Stimulated activated naive B cell treated with anti-CD40 and anti-IgM and Interleukin-4, amounts not matched to agents 10 μg/mL and 1 μg/mL and 100 μg/mL, for 72 hours (primary cell): ENCODE measurements around the gene THAP4.
"Not testable (repeated sequence)": the region's sequence is repeated elsewhere in the genome, so short reads cannot be mapped to it uniquely, and the experiment has no call there.

Source experiments
- ATAC-seq, 2 donors: fragments of 150-1000 bp; cut with Tn5 transposase; replicated peaks; 2 replicates each; pipeline ENCODE4 v1.10.0; 2021; ENCODE audit warnings: moderate library complexity in 1 of 2
- DNase-seq: peaks from one replicate; pipeline ENCODE4 v3.0.0; 2021
- H3K27ac Mint-ChIP-seq: one replicate; pipeline ENCODE4 v1.8.0; 2022; ENCODE audit warnings: mild to moderate bottlenecking, mixed read lengths
- H3K27me3 Mint-ChIP-seq, 2 donors: one replicate each; pipeline ENCODE4 v1.8.0; 2022; ENCODE audit warnings: mixed read lengths in 2 of 2
- H3K36me3 Mint-ChIP-seq, 2 donors: one replicate each; pipeline ENCODE4 v1.8.0; 2022; ENCODE audit warnings: mixed read lengths in 2 of 2, mild to moderate bottlenecking in 1 of 2
- H3K4me1 Mint-ChIP-seq, 2 donors: one replicate each; pipeline ENCODE4 v1.8.0; 2022; ENCODE audit warnings: mixed read lengths in 2 of 2, mild to moderate bottlenecking in 1 of 2
- H3K4me3 Mint-ChIP-seq, 2 donors: one replicate each; pipeline ENCODE4 v1.8.0; 2022; ENCODE audit warnings: mild to moderate bottlenecking in 2 of 2, mixed read lengths in 2 of 2, moderate library complexity in 1 of 2
- H3K9me3 Mint-ChIP-seq, 2 donors: one replicate each; pipeline ENCODE4 v1.8.0; 2022; ENCODE audit warnings: mixed read lengths in 2 of 2, mild to moderate bottlenecking in 1 of 2

Gene THAP4

GRCh38 chr2:241602720-241603119, 34.2 kb downstream of the THAP4 start:
- no peaks in the 10 kb centered on the region for H3K27me3 Mint-ChIP-seq
- no peak for ATAC-seq
- no peaks in the 10 kb centered on the region for H3K9me3 Mint-ChIP-seq
- no peak for DNase-seq
- H3K4me3 Mint-ChIP-seq, result no peak overlapping the region
- no peaks in the 10 kb centered on the region for H3K4me1 Mint-ChIP-seq
- H3K27ac Mint-ChIP-seq, result no peak overlapping the region
- H3K36me3 Mint-ChIP-seq, result peaks cover 40 to 47% of the 10 kb centered on the region in 2 donors

DNA sequence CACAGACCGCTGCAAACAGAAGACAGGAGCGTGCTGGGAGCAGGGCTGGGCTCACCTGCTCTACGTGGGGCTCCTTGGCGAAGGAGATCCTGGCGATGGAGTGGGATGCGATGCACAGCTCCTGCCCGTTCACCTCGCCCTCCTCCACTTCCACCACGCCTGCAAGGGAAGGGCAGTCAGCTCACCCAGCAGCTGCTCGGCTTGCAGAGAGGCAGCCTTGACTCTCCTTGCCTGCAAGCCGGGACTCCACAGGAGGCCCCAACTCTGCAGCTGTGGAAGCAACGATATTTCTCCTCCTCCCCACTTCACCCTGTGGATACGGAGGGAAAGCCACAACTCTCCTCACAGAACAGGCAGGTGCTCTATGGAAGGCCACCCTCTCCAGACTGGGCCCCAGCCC, 35.1 kb downstream of the THAP4 start:
- Mint-ChIP-seq H3K27me3 (no peaks in the 10 kb centered on the region), H3K4me3 (no peak overlapping the region), H3K9me3 (no peaks in the 10 kb centered on the region), H3K4me1 (no peaks in the 10 kb centered on the region), H3K27ac (no peak overlapping the region), H3K36me3 (peaks cover 37 to 47% of the 10 kb centered on the region in 2 donors)
- ATAC-seq, result no peak
- DNase-seq, result no peak

DNA sequence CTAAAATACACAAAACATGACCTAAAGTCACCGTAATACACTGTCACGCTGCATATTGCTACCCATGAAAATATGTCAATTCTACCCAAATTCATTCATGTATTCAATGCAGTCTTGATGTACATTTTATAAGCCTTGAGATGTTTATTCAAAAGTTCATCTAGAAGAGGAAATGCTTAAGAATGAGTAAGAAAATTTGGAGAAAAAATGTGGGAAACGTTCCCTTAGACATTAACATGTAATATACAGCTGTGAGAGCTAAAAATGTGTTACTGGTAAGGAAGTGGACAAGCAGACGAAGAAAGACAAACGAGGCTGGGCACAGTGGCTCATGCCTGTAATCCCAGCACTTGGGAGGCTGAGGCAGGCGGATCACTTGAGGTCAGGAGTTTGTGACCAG, 37.3 kb downstream of the THAP4 start:
- no peaks in the 10 kb centered on the region for H3K9me3 Mint-ChIP-seq
- no peaks in the 10 kb centered on the region for H3K4me1 Mint-ChIP-seq
- H3K27me3 Mint-ChIP-seq, result no peaks in the 10 kb centered on the region
- peaks cover 38 to 52% of the 10 kb centered on the region in 2 donors for H3K36me3 Mint-ChIP-seq
- ATAC-seq (no peak), DNase-seq (no peak)
- H3K27ac Mint-ChIP-seq, result no peak overlapping the region
- no peak overlapping the region for H3K4me3 Mint-ChIP-seq

DNA sequence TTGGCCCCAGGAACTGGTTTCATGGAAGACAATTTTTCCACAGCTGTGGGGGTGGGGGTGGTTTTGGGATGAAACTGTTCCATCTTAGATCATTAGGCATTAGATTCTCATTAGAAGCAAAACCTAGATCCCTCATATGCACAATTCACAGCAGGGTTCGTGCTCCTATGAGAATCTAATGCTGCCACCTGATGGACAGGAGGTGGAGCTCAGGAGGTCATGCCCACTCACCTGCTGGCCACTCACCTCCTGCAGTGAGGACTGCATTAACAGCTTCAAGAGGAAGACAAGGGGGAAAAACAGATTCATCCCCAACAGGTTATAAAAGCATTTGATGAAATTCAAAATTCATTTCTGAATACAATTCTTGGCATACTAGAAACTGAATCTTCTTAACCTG, 38.5 kb downstream of the THAP4 start:
- peaks cover 43 to 56% of the 10 kb centered on the region in 2 donors for H3K36me3 Mint-ChIP-seq
- no peaks in the 10 kb centered on the region for H3K27me3 Mint-ChIP-seq
- no peak overlapping the region for H3K27ac Mint-ChIP-seq
- ATAC-seq, result peak in 1 of 2 donors; percentile 51
- H3K4me3 Mint-ChIP-seq, result no peak overlapping the region
- no peak for DNase-seq
- H3K4me1 Mint-ChIP-seq, result no peaks in the 10 kb centered on the region
- H3K9me3 Mint-ChIP-seq, result no peaks in the 10 kb centered on the region

DNA sequence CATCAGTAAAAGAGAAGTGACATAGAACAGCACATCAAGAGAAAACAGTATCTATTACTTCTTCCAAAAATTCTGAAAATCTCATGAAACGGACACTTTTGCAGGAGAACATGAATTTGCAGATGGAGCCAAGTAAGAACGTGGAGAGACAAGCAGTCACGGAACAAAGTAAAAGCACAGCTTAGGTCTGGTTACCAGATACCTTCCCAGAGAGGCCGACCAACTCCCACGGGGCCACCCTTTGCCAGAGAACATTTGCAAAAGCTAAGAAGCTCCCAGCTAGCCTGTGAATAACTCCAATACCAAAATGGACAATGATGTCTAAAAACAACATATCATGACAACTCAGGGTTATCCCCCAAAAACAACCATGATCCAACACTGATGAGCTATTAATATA, 38.9 kb downstream of the THAP4 start:
- DNase-seq, result no peak
- Mint-ChIP-seq H3K27ac (no peak overlapping the region), H3K9me3 (no peaks in the 10 kb centered on the region), H3K4me1 (no peaks in the 10 kb centered on the region), H3K36me3 (peaks cover 39 to 54% of the 10 kb centered on the region in 2 donors), H3K4me3 (no peak overlapping the region), H3K27me3 (no peaks in the 10 kb centered on the region)
- ATAC-seq, result no peak

DNA sequence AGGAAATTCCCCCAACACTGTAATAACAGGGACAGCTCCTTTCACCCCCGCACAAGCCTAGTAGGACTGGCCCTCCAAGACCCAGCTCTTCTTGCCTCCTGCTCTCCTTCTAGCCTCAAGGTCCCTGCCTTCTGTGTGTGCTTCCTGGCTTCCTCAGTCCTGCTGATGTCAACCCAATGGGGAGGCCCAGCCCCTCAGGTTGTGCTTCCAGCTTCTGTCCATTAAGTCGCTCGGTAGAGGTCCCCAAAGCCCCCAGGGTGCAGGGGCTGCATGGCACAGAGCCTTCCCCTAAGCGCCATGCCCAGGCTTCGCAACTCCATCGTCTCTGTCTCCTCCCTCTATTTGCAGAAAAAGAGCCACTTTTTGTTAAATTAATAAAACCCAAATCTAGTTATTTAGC, 39.4 kb downstream of the THAP4 start:
- Mint-ChIP-seq H3K4me3 (no peak overlapping the region), H3K27ac (peak overlapping the region; percentile 51), H3K4me1 (no peaks in the 10 kb centered on the region), H3K27me3 (no peaks in the 10 kb centered on the region), H3K9me3 (no peaks in the 10 kb centered on the region), H3K36me3 (peaks cover 40 to 55% of the 10 kb centered on the region in 2 donors)
- ATAC-seq (no peak), DNase-seq (no peak)

GRCh38 chr2:241595600-241596140, 41.3 kb downstream of the THAP4 start:
- Mint-ChIP-seq H3K9me3 (no peaks in the 10 kb centered on the region), H3K27me3 (no peaks in the 10 kb centered on the region), H3K4me1 (no peaks in the 10 kb centered on the region), H3K27ac (no peak overlapping the region), H3K4me3 (no peak overlapping the region), H3K36me3 (peaks cover 33 to 43% of the 10 kb centered on the region in 2 donors)
- DNase-seq, result no peak
- ATAC-seq, result peak in 1 of 2 donors; percentile 63

GRCh38 chr2:241593271-241593670, 43.7 kb downstream of the THAP4 start:
- Mint-ChIP-seq H3K36me3 (peaks cover 21 to 29% of the 10 kb centered on the region in 2 donors), H3K27ac (no peak overlapping the region), H3K4me3 (no peak overlapping the region), H3K9me3 (peaks cover 0 to 2% of the 10 kb centered on the region in 2 donors), H3K4me1 (no peaks in the 10 kb centered on the region), H3K27me3 (no peaks in the 10 kb centered on the region)
- no peak for ATAC-seq
- no peak for DNase-seq

DNA sequence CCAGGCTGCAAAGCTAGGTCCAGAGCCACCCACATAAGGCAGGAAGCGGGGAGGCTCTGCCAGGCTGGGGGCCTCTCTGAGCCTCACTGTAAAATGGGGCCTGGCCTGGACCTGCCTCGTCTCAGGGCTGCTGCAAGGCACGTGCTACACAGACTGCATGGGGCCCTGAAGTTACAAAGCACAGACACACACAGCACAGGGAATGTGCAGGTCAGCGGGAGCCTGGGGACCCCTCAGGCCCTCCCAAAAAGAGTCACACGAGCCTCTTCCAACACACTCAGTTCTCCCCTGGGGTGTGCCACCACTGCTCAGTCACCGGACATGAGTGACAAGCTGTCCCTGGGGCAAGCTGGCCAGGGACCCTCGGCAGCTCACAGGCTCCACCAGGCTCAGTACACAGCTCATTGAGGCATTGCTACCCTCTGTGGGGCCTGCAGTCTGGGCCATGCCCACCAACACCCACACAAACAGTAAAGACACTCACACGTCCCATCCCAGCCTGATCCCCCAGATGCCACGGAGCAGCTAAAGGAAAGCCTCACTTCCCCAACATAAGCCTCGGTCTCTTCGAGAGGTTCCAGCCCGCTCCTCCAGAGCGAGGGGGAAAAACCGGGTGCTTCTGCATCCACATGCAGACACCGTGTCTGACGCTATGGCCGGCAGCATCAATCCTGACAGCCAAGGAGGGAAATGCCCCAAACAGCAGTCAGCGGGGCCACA, 44.7 kb downstream of the THAP4 start:
- peaks cover 20% of the 10 kb centered on the region in 2 donors for H3K36me3 Mint-ChIP-seq
- ATAC-seq, result no peak
- no peaks in the 10 kb centered on the region for H3K4me1 Mint-ChIP-seq
- no peak for DNase-seq
- H3K27ac Mint-ChIP-seq, result no peak overlapping the region
- no peak overlapping the region for H3K4me3 Mint-ChIP-seq
- peaks cover 1 to 6% of the 10 kb centered on the region in 2 donors for H3K9me3 Mint-ChIP-seq
- no peaks in the 10 kb centered on the region for H3K27me3 Mint-ChIP-seq

- not testable (repeated sequence) for H3K4me1 Mint-ChIP-seq, H3K4me3 Mint-ChIP-seq, H3K27me3 Mint-ChIP-seq, DNase-seq, ATAC-seq, H3K27ac Mint-ChIP-seq
- Mint-ChIP-seq H3K36me3 (peaks cover 14 to 33% of the 10 kb centered on the region in 2 donors), H3K9me3 (peaks cover 10 to 14% of the 10 kb centered on the region in 2 donors)
These were observed 46.2 kb downstream of the THAP4 start for GRCh38 chr2:241590496-241591455.

GRCh38 chr2:241589863-241590262, 47.1 kb downstream of the THAP4 start:
- Mint-ChIP-seq H3K9me3 (peaks cover 10 to 18% of the 10 kb centered on the region in 2 donors), H3K36me3 (peaks cover 20 to 39% of the 10 kb centered on the region in 2 donors)
- not testable (repeated sequence) for DNase-seq, ATAC-seq, H3K27me3 Mint-ChIP-seq, H3K4me3 Mint-ChIP-seq, H3K27ac Mint-ChIP-seq, H3K4me1 Mint-ChIP-seq

DNA sequence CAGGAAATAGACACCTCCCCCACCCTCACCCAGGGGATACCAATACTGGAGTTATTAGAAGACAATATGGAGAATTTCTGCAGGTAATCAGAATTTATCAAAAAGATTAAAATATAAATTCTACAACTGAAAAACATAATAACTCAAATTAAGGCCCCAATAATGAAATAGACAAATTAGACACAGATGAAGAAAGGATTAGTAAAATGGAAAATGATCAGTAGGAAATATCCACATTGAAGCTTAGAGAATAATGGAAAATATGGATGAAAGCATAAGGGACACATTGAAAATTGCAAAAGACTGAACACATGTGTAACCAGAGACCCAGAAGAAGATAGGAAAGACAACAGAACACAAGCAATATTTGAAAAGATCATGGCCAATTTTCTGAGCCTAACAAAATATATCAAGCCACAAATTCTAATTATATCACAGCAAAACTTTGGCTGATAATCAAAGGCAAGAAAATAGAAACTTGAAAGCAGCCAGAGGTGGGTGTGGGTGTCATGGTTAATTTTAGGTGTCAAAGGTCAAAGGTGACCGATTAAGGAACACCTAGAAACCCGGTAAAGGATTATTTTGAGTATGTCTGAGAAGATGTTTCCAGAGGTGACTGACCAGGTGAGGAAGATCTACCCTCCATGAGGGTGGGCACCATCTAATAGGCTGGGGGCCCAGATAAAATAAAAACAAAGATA, 50.2 kb downstream of the THAP4 start:
- Mint-ChIP-seq H3K27ac (no peak overlapping the region), H3K27me3 (no peaks in the 10 kb centered on the region), H3K36me3 (peaks cover 39 to 59% of the 10 kb centered on the region in 2 donors), H3K4me1 (no peaks in the 10 kb centered on the region), H3K4me3 (no peak overlapping the region), H3K9me3 (peaks cover 10 to 21% of the 10 kb centered on the region in 2 donors)
- DNase-seq (no peak), ATAC-seq (no peak)

DNA sequence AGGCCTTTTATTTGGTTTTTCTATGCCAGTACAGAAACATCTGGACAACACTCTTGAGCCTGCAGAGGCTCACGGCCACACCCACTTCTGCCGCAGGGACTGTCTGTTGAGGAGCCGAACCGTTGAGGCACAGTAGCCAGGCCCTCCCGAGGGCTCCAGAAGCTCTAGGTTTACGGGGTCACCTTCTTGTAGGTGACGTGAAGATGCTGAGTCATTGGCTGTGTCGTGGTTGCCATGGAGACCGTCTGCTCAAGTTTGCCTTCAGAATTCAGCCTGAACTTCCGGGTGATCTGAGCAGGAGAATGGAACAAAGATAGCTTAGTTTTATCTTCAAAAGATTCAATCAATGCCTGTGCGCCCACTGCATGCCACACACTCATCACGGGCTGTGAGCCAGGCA, 52.5 kb downstream of the THAP4 start:
- Mint-ChIP-seq H3K36me3 (peaks cover 44 to 61% of the 10 kb centered on the region in 2 donors), H3K4me1 (no peaks in the 10 kb centered on the region), H3K27ac (no peak overlapping the region), H3K4me3 (no peak overlapping the region), H3K27me3 (no peaks in the 10 kb centered on the region), H3K9me3 (peaks cover 10 to 21% of the 10 kb centered on the region in 2 donors)
- DNase-seq (no peak), ATAC-seq (no peak)

- H3K27me3 Mint-ChIP-seq, result no peaks in the 10 kb centered on the region
- no peak overlapping the region for H3K27ac Mint-ChIP-seq
- peaks cover 48 to 61% of the 10 kb centered on the region in 2 donors for H3K36me3 Mint-ChIP-seq
- no peak overlapping the region for H3K4me3 Mint-ChIP-seq
- no peaks in the 10 kb centered on the region for H3K4me1 Mint-ChIP-seq
- no peak for DNase-seq
- no peak for ATAC-seq
- H3K9me3 Mint-ChIP-seq, result peaks cover 10 to 17% of the 10 kb centered on the region in 2 donors
These were observed 54.2 kb downstream of the THAP4 start for GRCh38 chr2:241582806-241583205.
